Measurements from ENCODE around the gene CTNS.

The CTNS gene

GRCh38 chr17:3675886-3676285, 39.3 kb downstream of the CTNS start:
- no peak for DNase-seq (ENCODE audit: low read depth)
- TF ChIP-seq CTCF (conservative IDR thresholded peaks at IDR 0.05; ENCODE audit: low read depth, low read length): no peak
- no peak overlapping the region for H3K4me3 ChIP-seq (ENCODE audit: low read length)

GRCh38 chr17:3678095-3678820, 41.7 kb downstream of the CTNS start:
- no peak for DNase-seq (ENCODE audit: low read depth)
- no peak for TF ChIP-seq CTCF (conservative IDR thresholded peaks at IDR 0.05; ENCODE audit: low read depth, low read length)
- H3K4me3 ChIP-seq (ENCODE audit: low read length): no peak overlapping the region

GRCh38 chr17:3678821-3679530, 42.4 kb downstream of the CTNS start:
- DNase-seq (ENCODE audit: low read depth): no peak
- TF ChIP-seq CTCF (conservative IDR thresholded peaks at IDR 0.05; ENCODE audit: low read depth, low read length): no peak
- H3K4me3 ChIP-seq (ENCODE audit: low read length): no peak overlapping the region

GRCh38 chr17:3679531-3680126, 43.1 kb downstream of the CTNS start:
- no peak for DNase-seq (ENCODE audit: low read depth)
- TF ChIP-seq CTCF (conservative IDR thresholded peaks at IDR 0.05; ENCODE audit: low read depth, low read length): no peak
- H3K4me3 ChIP-seq (ENCODE audit: low read length): no peak overlapping the region

- no peak for TF ChIP-seq CTCF (conservative IDR thresholded peaks at IDR 0.05; ENCODE audit: low read depth, low read length)
- DNase-seq (ENCODE audit: low read depth): no peak
- no peak overlapping the region for H3K4me3 ChIP-seq (ENCODE audit: low read length)
Observed at GRCh38 chr17:3681057-3681456, 44.5 kb downstream of the CTNS start.

DNA sequence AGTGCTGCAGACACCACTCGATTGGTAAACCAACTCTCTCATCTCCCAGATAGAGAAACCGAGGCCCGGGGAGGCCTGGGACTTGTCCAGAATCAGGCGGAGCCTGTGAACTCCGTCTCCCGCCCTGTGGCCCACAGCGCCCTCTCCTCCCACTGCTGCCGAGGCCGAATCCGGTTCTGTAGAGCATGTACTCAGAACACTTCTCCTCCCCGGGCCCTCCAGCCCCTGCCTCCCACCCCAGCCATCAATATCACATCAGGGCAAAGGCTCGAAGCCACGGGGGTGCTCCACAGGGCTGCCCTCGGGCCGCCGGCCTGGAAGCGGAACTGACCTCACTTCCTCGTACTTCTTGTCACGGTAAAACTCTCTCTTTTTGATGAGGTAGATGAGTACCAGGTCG, 45.0 kb downstream of the CTNS start:
- DNase-seq (ENCODE audit: low read depth): no peak
- H3K4me3 ChIP-seq (ENCODE audit: low read length): no peak overlapping the region
- no peak for TF ChIP-seq CTCF (conservative IDR thresholded peaks at IDR 0.05; ENCODE audit: low read depth, low read length)
